OCI-LY7 (cell line): Measurements from ENCODE around the gene NEU2. TPM values are rescaled to one million over a fixed set of nuclear protein-coding genes. Genes with fewer than 3 reads are reported as not detected.

Experiments used
- BruUV-seq: library from RNA; stranded (reverse); fragments of 400-500 nt; replicated peaks from 2 replicates; lab custom pipeline; 2021; lab: Mats Ljungman, UMichigan
- CTCF ChIA-PET: fragments of 300-600 bp; sonication (Branson Sonifier 250); formaldehyde crosslinking; loops from one replicate; lab custom pipeline; 2022; ENCODE audit warnings: antibody characterized with exemption; ENCODE audit not compliant: unreplicated experiment; lab: Charles Lee
- POLR2A ChIA-PET: fragments of 300-600 bp; sonication (Branson Sonifier 250); formaldehyde crosslinking; loops from one replicate; lab custom pipeline; 2022; ENCODE audit warnings: antibody characterized with exemption; lab: Charles Lee
- DNase-seq: peaks from one replicate; pipeline ENCODE4 v3.0.0-alpha.2; 2015; ENCODE audit warnings: low spot score
- H2AFZ ChIP-seq: fragments of 200-600 bp; sonication (generic), shearing (Covaris generic); 2 replicates; pipeline ENCODE4 v1.6.1; 2014; ENCODE audit warnings: mild to moderate bottlenecking, antibody characterized with exemption, low read length, moderate library complexity
- H3K27ac ChIP-seq: fragments of 200-600 bp; sonication (generic); 2 replicates; pipeline ENCODE4 v1.5.1; 2014; ENCODE audit warnings: mixed run types, low read depth, mild to moderate bottlenecking, moderate library complexity, low read length, inconsistent platforms; ENCODE audit not compliant: poor library complexity, severe bottlenecking
- H3K36me3 ChIP-seq: fragments of 200-600 bp; sonication (generic); 2 replicates; pipeline ENCODE4 v1.6.1; 2014; ENCODE audit warnings: mild to moderate bottlenecking, antibody characterized with exemption, low read length, moderate library complexity, mixed read lengths; ENCODE audit not compliant: insufficient read depth
- H3K4me1 ChIP-seq: fragments of 200-600 bp; sonication (generic); 2 replicates; pipeline ENCODE4 v1.5.1; 2014; ENCODE audit warnings: mild to moderate bottlenecking, low read length; ENCODE audit not compliant: insufficient read depth, poor library complexity, severe bottlenecking
- H3K4me2 ChIP-seq: fragments of 200-600 bp; sonication (generic); 2 replicates; pipeline ENCODE4 v1.6.1; 2014; ENCODE audit warnings: mild to moderate bottlenecking, low read length
- H3K4me3 ChIP-seq: fragments of 200-600 bp; sonication (generic); 2 replicates; pipeline ENCODE4 v1.5.1; 2014; ENCODE audit warnings: mild to moderate bottlenecking, low read depth, low read length; ENCODE audit not compliant: poor library complexity, severe bottlenecking
- H3K79me2 ChIP-seq: fragments of 200-600 bp; sonication (generic); 2 replicates; pipeline ENCODE4 v1.6.1; 2016; ENCODE audit warnings: low read depth, mild to moderate bottlenecking, low read length, moderate library complexity, mixed read lengths; ENCODE audit not compliant: insufficient read depth
- H3K9me2 ChIP-seq: fragments of 200-600 bp; sonication (generic); 2 replicates; pipeline ENCODE4 v1.6.1; 2016; ENCODE audit warnings: mild to moderate bottlenecking, low read length, mixed read lengths; ENCODE audit not compliant: insufficient read depth
- H3K9me3 ChIP-seq: fragments of 200-600 bp; sonication (generic); 2 replicates; pipeline ENCODE4 v1.6.1; 2014; ENCODE audit warnings: mild to moderate bottlenecking, mixed run types, low read length, mixed read lengths
- H4K20me1 ChIP-seq: fragments of 200-600 bp; sonication (generic); 2 replicates; pipeline ENCODE4 v1.6.1; 2014; ENCODE audit warnings: mild to moderate bottlenecking, antibody characterized with exemption, low read length, moderate library complexity, mixed read lengths; ENCODE audit not compliant: insufficient read depth
- EZH2phosphoT487 ChIP-seq: fragments of 200-600 bp; sonication (generic); IDR thresholded peaks from 2 replicates; pipeline ENCODE4 v1.6.1; 2018; ENCODE audit warnings: low read depth, borderline replicate concordance, mild to moderate bottlenecking, mixed run types, antibody characterized with exemption, low read length, moderate library complexity, mixed read lengths
- intact Hi-C: fragments of 100-400 bp; cut with micrococcal nuclease; formaldehyde crosslinking; loops from one replicate; pipeline ENCODE4 v1.10.0; 2022; ENCODE audit not compliant: unreplicated experiment
- total RNA-seq, 2 experiments: library from RNA; depleted of rRNA in 1 of 2; stranded (reverse); fragments of >200 nt in 1 of 2; shearing (Covaris generic) in 1 of 2; gene quantifications; 2 replicates each; pipeline ENCODE4 v1.2.3, GENCODE V29; 2014 to 2022
- TF ChIP-seq, protein P1 (sequence below): fragments of 200-600 bp; sonication (generic); conservative IDR thresholded peaks from 2 replicates; pipeline ENCODE4 v1.5.1; 2014; ENCODE audit warnings: mild to moderate bottlenecking, antibody characterized with exemption, low read length, moderate library complexity, mixed read lengths

NEU2 gene
- total RNA-seq, 2 experiments from 2014 or later: not detected

DNA sequence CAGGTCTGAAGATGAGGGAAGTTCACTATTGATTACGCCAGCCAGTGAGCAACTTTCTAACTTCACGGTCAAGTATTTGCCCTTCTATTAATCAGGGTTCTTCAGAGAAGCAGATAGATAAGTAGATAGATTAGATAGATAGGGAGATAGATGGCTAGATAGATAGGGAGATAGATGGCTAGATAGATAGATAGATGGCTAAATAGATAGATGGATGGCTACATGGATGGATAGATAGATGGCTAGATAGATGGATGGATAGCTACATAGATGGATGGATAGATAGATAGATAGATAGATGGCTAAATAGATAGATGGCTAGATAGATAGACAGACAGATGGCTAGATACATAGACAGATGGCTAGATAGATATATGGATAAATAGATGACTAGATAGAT is 22.9 kb downstream of the NEU2 start:
- no peaks in the 10 kb centered on the region for H4K20me1 ChIP-seq
- POLR2A ChIA-PET: no interaction called here
- CTCF ChIA-PET: interaction anchor here (0.6 kb wide), 1 partner anchor 1694 kb away, joined by 7 read pairs; no protein-coding TSS in a partner anchor
- H3K27ac ChIP-seq: no peak overlapping the region
- intact Hi-C loops: loop anchor here (10.0 kb wide), 1 partner anchor 291 kb away; no protein-coding TSS in a partner anchor
- no TSS peak for BruUV-seq
- DNase-seq: no peak
- no peaks in the 10 kb centered on the region for H3K9me3 ChIP-seq
- H3K4me2 ChIP-seq: no peak overlapping the region
- H2AFZ ChIP-seq: no peak overlapping the region
- peaks cover under 1% of the 10 kb centered on the region; the same call in 1 of the 2 replicates for H3K79me2 ChIP-seq
- TF ChIP-seq EZH2phosphoT487: no peak
- TF ChIP-seq, protein P1, sequence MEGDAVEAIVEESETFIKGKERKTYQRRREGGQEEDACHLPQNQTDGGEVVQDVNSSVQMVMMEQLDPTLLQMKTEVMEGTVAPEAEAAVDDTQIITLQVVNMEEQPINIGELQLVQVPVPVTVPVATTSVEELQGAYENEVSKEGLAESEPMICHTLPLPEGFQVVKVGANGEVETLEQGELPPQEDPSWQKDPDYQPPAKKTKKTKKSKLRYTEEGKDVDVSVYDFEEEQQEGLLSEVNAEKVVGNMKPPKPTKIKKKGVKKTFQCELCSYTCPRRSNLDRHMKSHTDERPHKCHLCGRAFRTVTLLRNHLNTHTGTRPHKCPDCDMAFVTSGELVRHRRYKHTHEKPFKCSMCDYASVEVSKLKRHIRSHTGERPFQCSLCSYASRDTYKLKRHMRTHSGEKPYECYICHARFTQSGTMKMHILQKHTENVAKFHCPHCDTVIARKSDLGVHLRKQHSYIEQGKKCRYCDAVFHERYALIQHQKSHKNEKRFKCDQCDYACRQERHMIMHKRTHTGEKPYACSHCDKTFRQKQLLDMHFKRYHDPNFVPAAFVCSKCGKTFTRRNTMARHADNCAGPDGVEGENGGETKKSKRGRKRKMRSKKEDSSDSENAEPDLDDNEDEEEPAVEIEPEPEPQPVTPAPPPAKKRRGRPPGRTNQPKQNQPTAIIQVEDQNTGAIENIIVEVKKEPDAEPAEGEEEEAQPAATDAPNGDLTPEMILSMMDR: no peak
- no peaks in the 10 kb centered on the region for H3K36me3 ChIP-seq
- no peak overlapping the region for H3K4me3 ChIP-seq
- no peaks in the 10 kb centered on the region for H3K9me2 ChIP-seq
- H3K4me1 ChIP-seq: peaks cover 9% of the 10 kb centered on the region

DNA sequence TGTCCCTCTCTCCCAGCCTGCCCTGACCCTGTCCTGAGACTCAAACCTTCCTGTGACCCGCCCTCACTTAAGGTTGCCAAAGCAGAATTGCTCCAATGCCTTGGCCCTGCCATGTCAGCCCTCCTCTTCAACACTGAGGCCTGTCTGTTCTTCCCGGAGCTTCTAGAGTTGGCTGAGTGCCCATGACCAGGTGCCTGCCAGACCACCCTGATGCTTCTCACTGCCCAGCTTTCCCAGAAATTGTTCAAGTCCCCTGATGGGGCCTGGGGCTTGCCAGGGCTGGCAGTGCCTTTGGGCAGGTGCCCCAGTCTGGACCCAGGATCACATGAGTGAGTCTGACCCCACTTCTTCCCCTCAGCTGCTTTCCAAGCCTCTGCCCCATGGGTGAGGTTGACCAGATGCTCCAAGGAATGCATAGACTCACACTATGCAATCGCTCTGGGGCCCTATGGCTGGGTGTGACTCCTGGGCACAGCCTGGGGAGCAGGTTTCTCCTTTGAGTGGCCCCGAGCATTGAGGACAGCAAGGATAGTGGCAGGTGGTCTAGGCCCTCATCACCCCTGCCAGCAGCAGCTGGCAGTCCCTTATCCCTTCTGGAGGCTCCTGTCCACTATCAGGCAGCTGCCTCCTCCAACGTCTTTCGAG is 24.6 kb downstream of the NEU2 start:
- intact Hi-C loops: loop anchor here (10.0 kb wide), 1 partner anchor 292 kb away; no protein-coding TSS in a partner anchor
- no peak overlapping the region for H3K4me2 ChIP-seq
- CTCF ChIA-PET: no interaction called here
- H3K27ac ChIP-seq: no peak overlapping the region
- peaks cover 3% of the 10 kb centered on the region for H4K20me1 ChIP-seq
- no peaks in the 10 kb centered on the region for H3K9me3 ChIP-seq
- H3K4me3 ChIP-seq: no peak overlapping the region
- H3K79me2 ChIP-seq: peaks cover 18% of the 10 kb centered on the region
- no peak for DNase-seq
- POLR2A ChIA-PET: no interaction called here
- no peak overlapping the region for H2AFZ ChIP-seq
- TF ChIP-seq, protein P1: no peak
- TF ChIP-seq EZH2phosphoT487: no peak
- H3K4me1 ChIP-seq: peaks cover 15% of the 10 kb centered on the region
- peaks cover 3% of the 10 kb centered on the region; the same call in 1 of the 2 replicates for H3K36me3 ChIP-seq
- H3K9me2 ChIP-seq: no peaks in the 10 kb centered on the region
- BruUV-seq: no TSS peak
